MM.1S (cell line): ENCODE measurements around the gene SIT1.

Experiments used
- DNase-seq: peaks from one replicate; pipeline ENCODE4 v3.0.0-alpha.2; 2015
- H2AFZ ChIP-seq: fragments of 300-600 bp; sonication (generic); 2 replicates; pipeline ENCODE4 v1.6.0; 2016; ENCODE audit warnings: antibody characterized with exemption, low read length
- H3F3A ChIP-seq: fragments of 300-600 bp; sonication (generic); 2 replicates; pipeline ENCODE4 v1.6.1; 2016; ENCODE audit warnings: mild to moderate bottlenecking, antibody characterized with exemption, low read length, moderate library complexity, mixed read lengths; ENCODE audit not compliant: insufficient read depth
- H3K27ac ChIP-seq: fragments of 300-600 bp; sonication (generic); 2 replicates; pipeline ENCODE4 v1.5.1; 2016; ENCODE audit warnings: mild to moderate bottlenecking, low read length
- H3K27me3 ChIP-seq: fragments of 300-600 bp; sonication (generic); replicated peaks from 2 replicates; pipeline ENCODE4 v1.6.0; 2016; ENCODE audit warnings: low read length; ENCODE audit not compliant: insufficient read depth
- H3K36me3 ChIP-seq: fragments of 300-600 bp; sonication (generic); replicated peaks from 2 replicates; pipeline ENCODE4 v1.6.1; 2016; ENCODE audit warnings: mild to moderate bottlenecking, low read length, mixed read lengths; ENCODE audit not compliant: insufficient read depth
- H3K4me1 ChIP-seq: fragments of 300-600 bp; sonication (generic); 2 replicates; pipeline ENCODE4 v1.6.1; 2016; ENCODE audit warnings: low read length, mixed read lengths
- H3K4me2 ChIP-seq: fragments of 300-600 bp; sonication (generic); 2 replicates; pipeline ENCODE4 v1.6.0; 2016; ENCODE audit warnings: low read depth, low read length
- H3K4me3 ChIP-seq: fragments of 300-600 bp; sonication (generic); 2 replicates; pipeline ENCODE4 v1.5.1; 2016; ENCODE audit warnings: low read length, mixed read lengths
- H3K79me2 ChIP-seq: fragments of 300-600 bp; sonication (generic); 2 replicates; pipeline ENCODE4 v1.6.1; 2016; ENCODE audit warnings: mixed run types, low read length, mixed read lengths
- H3K9ac ChIP-seq: fragments of 300-600 bp; sonication (generic); 2 replicates; pipeline ENCODE4 v1.6.1; 2016; ENCODE audit warnings: low read length, mixed read lengths
- H3K9me2 ChIP-seq: fragments of 300-600 bp; sonication (generic); replicated peaks from 2 replicates; pipeline ENCODE4 v1.6.1; 2016; ENCODE audit warnings: mild to moderate bottlenecking, low read length, mixed read lengths; ENCODE audit not compliant: insufficient read depth
- H3K9me3 ChIP-seq: fragments of 300-600 bp; sonication (generic); replicated peaks from 2 replicates; pipeline ENCODE4 v1.6.1; 2016; ENCODE audit warnings: mild to moderate bottlenecking, low read length, mixed read lengths; ENCODE audit not compliant: insufficient read depth
- H4K20me1 ChIP-seq: fragments of 300-600 bp; sonication (generic); 2 replicates; pipeline ENCODE4 v1.6.1; 2016; ENCODE audit warnings: mild to moderate bottlenecking, low read length, moderate library complexity, mixed read lengths; ENCODE audit not compliant: insufficient read depth
- EZH2 ChIP-seq: fragments of 300-600 bp; sonication (generic); optimal IDR thresholded peaks from 2 replicates; pipeline ENCODE3; 2017; ENCODE audit warnings: low read depth, mild to moderate bottlenecking, antibody characterized with exemption, low read length, mixed read lengths
- EZH2phosphoT487 ChIP-seq: fragments of 300-600 bp; sonication (generic); IDR thresholded peaks from 2 replicates; pipeline ENCODE4 v1.6.1; 2018; ENCODE audit warnings: antibody characterized with exemption, low read length
- TF ChIP-seq, protein P1 (sequence below): fragments of 300-600 bp; sonication (generic); IDR thresholded peaks from 2 replicates; pipeline ENCODE4 v1.5.1; 2016; ENCODE audit warnings: antibody characterized with exemption, low read length, mixed read lengths

The SIT1 gene

DNA sequence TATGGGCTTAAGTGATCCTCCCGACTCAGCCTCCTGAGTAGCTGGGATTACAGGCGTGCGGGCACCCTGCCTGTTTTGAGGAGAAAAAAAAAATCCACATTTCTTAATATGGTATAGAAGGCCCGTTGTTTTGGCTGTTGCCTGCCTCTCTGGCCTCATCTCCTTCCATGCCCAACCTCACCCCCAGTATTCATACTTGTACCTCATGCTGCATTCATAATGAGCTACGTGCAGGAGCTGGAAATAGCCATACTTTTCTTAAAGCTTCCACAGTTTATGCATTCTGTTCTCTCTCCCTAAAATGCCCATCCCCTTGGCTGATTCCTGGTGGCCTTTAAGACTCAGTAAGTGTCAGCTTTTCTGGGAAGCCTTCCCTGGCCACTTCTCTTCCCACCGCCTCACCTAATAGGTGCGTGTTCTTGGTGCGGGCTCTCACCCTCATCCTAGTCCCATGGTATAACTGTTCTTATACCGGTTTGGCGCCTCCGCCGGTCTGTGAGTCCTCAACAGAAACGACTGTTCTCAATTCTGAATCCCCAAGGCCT lies 41.1 kb upstream of the SIT1 start:
- H3K27me3 ChIP-seq = 0 out of 2 replicates have a peak, but pooled peaks cover 4% of the 10 kb centered on the region
- no peaks in the 10 kb centered on the region for H3K4me1 ChIP-seq
- H3K9ac ChIP-seq = no peak overlapping the region
- no peak overlapping the region for H2AFZ ChIP-seq
- TF ChIP-seq EZH2phosphoT487 (no peak), EZH2 (no peak)
- TF ChIP-seq, protein P1, sequence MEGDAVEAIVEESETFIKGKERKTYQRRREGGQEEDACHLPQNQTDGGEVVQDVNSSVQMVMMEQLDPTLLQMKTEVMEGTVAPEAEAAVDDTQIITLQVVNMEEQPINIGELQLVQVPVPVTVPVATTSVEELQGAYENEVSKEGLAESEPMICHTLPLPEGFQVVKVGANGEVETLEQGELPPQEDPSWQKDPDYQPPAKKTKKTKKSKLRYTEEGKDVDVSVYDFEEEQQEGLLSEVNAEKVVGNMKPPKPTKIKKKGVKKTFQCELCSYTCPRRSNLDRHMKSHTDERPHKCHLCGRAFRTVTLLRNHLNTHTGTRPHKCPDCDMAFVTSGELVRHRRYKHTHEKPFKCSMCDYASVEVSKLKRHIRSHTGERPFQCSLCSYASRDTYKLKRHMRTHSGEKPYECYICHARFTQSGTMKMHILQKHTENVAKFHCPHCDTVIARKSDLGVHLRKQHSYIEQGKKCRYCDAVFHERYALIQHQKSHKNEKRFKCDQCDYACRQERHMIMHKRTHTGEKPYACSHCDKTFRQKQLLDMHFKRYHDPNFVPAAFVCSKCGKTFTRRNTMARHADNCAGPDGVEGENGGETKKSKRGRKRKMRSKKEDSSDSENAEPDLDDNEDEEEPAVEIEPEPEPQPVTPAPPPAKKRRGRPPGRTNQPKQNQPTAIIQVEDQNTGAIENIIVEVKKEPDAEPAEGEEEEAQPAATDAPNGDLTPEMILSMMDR = no peak
- no peak overlapping the region for H3K4me2 ChIP-seq
- H3K9me2 ChIP-seq = no peaks in the 10 kb centered on the region
- H3K27ac ChIP-seq = no peak overlapping the region
- no peaks in the 10 kb centered on the region for H3K9me3 ChIP-seq
- H3F3A ChIP-seq = no peaks in the 10 kb centered on the region
- H3K4me3 ChIP-seq = no peak overlapping the region
- H3K79me2 ChIP-seq = no peaks in the 10 kb centered on the region
- H4K20me1 ChIP-seq = no peaks in the 10 kb centered on the region
- no peaks in the 10 kb centered on the region for H3K36me3 ChIP-seq
- no peak for DNase-seq

DNA sequence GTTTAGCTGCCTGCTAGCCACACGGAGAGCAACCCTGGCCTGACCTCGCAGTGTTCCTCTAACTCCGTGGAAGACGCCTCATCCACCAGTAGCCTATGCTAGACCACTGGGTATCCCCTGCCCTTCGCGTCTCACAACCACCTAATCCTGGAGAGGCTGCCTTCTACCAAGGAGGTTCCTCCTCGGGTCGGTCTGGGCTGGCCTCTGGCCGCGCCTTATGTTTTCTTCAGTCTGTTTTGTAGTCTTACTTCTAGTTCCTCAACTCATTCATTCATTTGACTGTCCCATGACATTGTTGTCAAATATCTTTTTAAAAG lies 40.6 kb upstream of the SIT1 start:
- peak overlapping the region; percentile 95; the same call in 1 of the 2 replicates for H3K4me2 ChIP-seq
- no peaks in the 10 kb centered on the region for H4K20me1 ChIP-seq
- H2AFZ ChIP-seq = peak overlapping the region; percentile 98; the same call in 1 of the 2 replicates
- TF ChIP-seq EZH2 (no peak), EZH2phosphoT487 (no peak)
- TF ChIP-seq, protein P1 = no peak
- no peaks in the 10 kb centered on the region for H3K36me3 ChIP-seq
- no peak for DNase-seq
- no peaks in the 10 kb centered on the region for H3K9me2 ChIP-seq
- no peak overlapping the region for H3K9ac ChIP-seq
- H3K27ac ChIP-seq = no peak overlapping the region
- H3F3A ChIP-seq = no peaks in the 10 kb centered on the region
- 0 out of 2 replicates have a peak, but pooled peaks cover 4% of the 10 kb centered on the region for H3K27me3 ChIP-seq
- H3K4me1 ChIP-seq = no peaks in the 10 kb centered on the region
- no peaks in the 10 kb centered on the region for H3K79me2 ChIP-seq
- H3K9me3 ChIP-seq = no peaks in the 10 kb centered on the region
- no peak overlapping the region for H3K4me3 ChIP-seq

DNA sequence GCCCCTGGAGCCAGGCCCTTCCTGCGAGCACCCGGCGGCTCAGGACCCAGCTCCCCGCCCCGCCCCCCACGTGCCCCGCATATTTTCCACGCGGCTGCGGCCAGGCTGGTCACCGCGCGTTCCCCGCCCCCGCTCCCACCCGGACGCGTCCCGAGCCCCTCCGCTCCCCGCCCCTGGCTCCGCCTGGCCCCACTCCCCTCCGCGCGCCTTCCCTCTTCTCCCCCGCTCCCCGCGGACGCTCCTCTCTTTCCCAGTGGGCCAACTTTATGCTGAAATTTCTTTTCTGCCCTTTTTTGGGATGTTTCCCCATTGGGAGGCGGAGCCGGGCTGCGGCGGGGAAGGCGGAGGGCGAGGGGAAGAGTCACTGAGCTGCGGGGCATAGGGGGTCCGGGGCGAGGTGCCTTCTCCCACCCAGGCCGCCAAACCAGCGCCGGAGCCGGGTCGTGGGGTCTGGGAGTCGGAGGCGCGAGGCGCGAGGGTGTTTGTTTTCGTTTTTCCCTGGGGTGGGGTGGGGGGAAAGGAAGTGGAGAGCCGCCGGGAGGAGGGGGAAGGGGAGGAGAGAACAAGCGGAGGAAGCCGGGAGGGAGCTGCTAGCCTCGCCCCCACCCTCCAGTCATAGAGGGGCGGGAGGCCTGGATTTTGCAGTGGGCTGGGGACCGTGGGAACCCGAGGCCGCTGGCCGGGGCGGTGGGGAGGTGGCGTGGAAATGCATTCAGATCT lies 40.0 kb upstream of the SIT1 start:
- Histone ChIP-seq H4K20me1 (no peaks in the 10 kb centered on the region), H3K9ac (peak overlapping the region; percentile 31; the same call in 1 of the 2 replicates), H3K27ac (no peak overlapping the region), H3K9me2 (no peaks in the 10 kb centered on the region), H2AFZ (peak overlapping the region; percentile 98), H3K4me1 (no peaks in the 10 kb centered on the region), H3K9me3 (no peaks in the 10 kb centered on the region), H3K4me2 (peak overlapping the region; percentile 95), H3F3A (no peaks in the 10 kb centered on the region), H3K4me3 (peak overlapping the region; percentile 71), H3K27me3 (0 out of 2 replicates have a peak, but pooled peaks cover 4% of the 10 kb centered on the region), H3K36me3 (no peaks in the 10 kb centered on the region), H3K79me2 (no peaks in the 10 kb centered on the region)
- TF ChIP-seq EZH2 = no peak
- TF ChIP-seq EZH2phosphoT487 = no peak
- TF ChIP-seq, protein P1 = no peak
- DNase-seq = no peak
